ENCODE measurements around the gene PRPF8.
"Not testable (repeated sequence)": the region's sequence is repeated elsewhere in the genome, so short reads cannot be mapped to it uniquely, and the experiment has no call there.

Gene PRPF8

DNA sequence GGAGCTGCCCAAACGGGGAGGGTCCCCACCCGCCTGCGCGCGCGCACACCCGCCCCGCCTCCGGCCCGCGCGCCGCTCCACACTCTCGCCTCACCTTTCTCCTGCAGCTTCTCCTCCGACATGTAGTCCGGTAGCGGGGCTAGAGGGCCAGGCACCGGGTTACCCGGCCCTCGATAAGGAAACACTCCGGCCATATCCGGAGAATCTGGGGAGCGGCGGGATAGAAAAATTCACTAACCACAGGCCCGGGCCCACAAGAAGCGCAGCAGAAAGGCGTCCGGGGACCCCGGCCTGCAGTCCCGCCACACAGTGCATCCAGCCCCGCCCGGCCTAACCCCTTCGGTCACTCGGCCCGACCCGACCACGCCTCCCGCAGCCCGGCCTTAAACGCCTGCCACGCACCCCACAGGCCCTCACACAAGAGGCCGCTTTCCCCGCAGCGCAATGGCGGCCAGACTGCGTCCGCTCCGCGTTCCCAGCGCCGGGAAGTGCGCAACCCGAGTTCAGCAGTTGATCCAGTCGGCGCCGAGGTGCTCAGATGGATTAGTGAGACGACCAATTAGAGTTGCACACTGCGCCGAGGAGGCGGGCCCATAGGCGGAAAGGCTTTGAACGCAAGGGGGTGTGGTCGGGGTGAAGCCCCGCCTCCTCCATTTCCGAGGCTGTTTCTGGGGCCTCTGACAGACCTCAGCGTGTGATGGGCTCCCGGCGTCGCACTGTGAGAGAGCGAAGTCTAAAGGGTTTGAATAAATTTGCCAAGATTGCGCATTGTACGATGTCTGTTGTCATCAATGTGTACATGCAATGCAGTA is at the start of gene PRPF8:
PRPF8 (minus strand) TSS at position 490 of the 812 bp plus-strand sequence; CDS start at position 194, 296 bp downstream.
- peak; percentile 98 for DNase-seq

DNA sequence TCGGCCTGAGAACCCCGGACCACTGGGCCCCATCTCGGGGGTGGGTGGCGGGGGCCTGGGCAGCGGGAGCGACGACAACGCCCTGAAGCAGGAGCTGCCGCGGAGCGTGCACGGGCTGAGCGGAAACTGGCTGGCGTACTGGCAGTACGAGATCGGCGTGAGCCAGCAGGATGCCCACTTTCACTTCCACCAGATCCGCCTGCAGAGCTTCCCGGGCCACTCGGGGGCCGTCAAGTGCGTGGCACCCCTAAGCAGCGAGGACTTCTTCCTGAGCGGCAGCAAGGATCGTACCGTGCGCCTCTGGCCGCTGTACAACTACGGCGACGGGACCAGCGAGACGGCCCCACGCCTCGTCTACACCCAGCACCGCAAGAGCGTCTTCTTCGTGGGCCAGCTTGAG is 49.1 kb upstream of the PRPF8 start:
- DNase-seq = no peak

DNA sequence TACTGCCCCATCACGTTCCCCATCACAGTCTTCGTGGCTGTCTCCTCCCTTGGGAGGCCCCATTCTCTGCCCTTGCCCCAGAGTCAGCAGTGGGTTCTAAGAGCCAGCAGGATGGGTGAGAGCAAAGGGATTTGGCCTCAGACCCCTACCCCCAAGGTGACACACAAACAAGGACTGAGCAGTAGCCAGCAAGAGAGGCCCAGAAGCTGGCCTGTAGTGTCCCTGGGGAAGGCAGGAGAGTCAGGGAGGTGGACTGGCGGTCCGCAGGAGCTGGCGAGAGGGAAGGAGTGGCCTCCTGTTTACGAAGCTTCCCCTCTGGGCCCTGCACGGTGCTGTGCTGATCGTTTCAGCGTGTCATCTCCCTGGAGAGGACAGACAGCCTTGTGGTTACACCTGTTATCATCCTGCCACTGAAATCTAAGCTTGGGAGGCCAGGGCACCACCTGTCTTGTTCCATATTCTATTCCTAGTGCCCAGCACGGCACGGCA is 48.2 kb upstream of the PRPF8 start:
- DNase-seq = no peak

DNA sequence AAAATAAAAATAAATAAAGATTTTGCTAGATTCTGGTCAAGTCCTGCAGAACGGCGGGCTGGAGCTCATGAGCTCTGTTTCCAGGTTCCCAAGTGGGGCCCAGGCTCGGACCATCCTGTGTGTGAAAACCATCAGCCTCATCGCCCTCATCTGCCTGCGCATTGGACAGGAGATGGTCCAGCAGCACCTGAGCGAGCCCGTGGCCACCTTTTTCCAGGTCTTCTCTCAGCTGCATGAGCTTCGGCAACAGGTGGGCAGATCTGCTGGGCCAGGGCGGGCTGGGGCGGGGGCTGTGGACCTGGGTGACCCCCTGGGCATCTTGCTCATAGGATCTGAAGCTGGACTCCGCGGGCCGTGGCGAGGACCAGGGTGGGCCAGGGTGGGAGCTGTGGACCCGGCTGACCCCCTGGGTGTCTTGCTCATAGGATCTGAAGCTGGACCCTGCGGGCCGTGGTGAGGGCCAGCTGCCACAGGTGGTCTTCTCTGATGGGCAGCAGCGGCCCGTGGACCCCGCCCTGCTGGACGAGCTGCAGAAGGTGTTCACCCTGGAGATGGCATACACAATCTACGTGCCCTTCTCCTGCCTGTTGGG is 47.7 kb upstream of the PRPF8 start:
- DNase-seq = no peak

GRCh38 chr17:1731194-1731506 is 46.5 kb upstream of the PRPF8 start:
- DNase-seq = no peak

DNA sequence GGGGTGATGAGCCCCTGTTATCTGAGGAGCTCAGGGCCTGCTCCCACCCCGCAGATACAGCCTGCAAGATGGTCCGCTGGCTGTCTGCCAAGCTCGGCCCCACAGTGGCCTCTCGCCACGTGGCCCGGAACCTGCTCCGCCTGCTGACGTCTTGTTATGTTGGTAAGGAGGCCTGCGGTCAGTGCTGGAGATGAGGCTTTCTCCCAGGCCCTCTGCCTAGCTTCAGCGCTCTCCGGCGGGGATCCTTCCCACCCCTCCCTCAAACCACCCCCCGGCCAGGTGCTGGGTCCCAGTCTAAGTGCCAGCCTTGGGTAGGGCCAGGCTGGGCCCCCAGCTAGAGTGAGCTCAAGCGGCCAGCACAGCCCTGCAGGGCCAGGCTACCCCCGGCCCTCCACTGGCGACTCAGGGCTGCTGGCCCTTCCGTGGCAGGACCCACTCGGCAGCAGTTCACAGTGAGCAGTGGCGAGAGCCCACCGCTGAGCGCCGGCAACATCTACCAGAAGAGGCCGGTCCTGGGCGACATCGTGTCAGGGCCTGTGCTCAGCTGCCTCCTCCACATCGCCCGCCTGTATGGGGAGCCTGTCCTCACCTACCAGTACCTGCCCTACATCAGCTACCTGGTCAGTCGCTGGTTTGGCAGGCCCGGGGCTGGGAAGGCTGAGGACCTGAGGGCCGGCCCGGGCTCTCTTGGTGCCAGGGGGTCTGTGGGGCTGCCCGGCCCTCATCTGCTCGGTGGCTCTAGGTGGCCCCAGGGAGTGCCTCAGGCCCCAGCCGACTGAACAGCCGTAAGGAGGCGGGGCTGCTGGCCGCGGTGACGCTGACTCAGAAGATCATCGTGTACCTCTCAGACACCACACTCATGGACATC is 45.9 kb upstream of the PRPF8 start:
- no peak for DNase-seq

GRCh38 chr17:1729966-1730325 is 45.3 kb upstream of the PRPF8 start:
- no peak for DNase-seq

- no peak for DNase-seq
Observed at GRCh38 chr17:1727876-1728630, 43.4 kb upstream of the PRPF8 start.

- no peak for DNase-seq
Observed at GRCh38 chr17:1727258-1727789, 42.7 kb upstream of the PRPF8 start.

DNA sequence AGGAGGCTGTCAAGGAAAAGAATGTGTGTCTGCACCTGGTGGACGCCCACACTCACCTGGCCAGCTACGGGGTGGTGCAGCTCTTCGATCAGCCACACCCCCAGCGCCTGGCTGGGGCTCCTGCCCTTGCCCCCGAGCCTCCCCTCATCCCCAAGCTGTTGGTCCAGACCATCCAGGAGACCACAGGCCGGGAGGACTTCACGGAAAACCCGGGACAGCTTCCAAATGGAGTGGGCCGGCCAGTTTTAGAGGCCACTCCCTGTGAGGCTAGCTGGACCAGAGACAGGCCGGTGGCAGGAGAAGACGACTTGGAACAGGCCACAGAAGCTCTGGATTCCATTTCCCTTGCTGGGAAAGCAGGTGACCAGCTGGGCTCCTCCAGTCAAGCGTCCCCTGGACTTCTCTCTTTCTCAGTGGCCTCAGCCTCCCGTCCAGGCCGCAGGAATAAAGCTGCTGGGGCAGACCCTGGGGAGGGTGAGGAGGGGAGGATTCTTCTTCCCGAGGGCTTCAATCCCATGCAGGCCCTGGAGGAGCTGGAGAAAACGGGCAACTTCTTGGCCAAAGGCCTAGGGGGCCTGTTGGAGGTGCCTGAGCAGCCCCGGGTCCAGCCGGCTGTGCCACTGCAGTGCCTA is 42.1 kb upstream of the PRPF8 start:
- DNase-seq = no peak

GRCh38 chr17:1725642-1726511 is 41.2 kb upstream of the PRPF8 start:
- DNase-seq = no peak

DNA sequence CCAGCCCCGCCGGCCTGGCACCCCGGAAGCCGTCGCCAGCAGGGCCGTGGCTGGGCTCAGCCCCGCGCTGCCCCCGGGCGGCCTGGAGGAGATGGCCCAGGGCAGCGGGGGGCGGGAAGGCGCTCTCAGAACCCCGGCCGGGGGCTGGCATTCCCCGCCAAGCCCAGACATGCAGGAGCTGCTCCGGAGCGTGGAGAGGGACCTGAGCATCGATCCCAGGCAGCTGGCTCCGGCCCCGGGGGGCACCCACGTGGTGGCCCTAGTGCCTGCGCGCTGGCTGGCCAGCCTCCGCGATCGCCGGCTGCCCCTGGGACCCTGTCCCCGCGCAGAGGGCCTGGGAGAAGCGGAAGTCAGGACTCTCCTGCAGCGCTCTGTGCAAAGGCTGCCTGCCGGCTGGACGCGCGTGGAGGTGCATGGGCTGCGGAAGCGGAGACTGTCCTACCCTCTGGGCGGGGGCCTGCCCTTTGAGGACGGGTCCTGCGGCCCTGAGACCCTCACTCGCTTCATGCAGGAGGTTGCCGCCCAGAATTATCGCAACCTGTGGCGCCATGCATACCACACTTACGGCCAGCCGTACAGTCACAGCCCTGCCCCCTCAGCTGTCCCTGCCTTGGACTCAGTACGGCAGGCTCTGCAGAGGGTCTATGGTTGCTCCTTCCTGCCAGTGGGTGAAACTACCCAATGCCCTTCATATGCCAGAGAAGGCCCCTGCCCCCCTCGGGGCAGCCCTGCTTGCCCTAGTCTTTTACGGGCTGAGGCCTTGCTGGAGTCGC is 40.4 kb upstream of the PRPF8 start:
- no peak for DNase-seq

DNA sequence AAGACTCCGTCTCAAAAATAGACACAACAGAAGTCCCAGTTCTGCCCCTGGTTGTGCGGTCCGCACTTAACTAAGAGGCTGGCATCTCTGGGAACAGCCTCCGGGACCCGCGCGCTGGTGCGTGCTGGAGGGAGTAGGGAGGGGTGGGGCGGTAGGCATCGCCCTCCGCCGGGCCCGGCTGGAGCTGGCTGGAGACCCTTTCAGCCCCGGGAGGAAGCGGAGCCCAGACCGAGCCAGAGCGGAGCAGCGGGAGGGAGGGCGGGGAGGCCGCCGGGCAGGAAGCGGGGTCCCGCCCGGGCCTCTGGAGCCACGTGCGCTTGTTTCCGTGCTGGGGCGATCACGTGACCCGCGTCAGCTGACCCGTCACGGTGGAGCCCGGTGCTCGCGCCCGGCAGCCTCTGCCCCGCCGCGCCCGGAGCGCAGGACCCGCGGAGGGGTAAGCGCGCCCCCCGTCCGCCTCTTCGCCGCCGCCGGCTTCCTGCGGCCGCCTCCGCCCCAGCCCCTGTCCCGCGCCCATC is 39.7 kb upstream of the PRPF8 start, which contains the start of gene WDR81:
WDR81 (plus strand) TSS at position 354 of the 518 bp plus-strand sequence. CDS start 256 bp downstream, outside the sequence.
- peak; percentile 82 for DNase-seq

DNA sequence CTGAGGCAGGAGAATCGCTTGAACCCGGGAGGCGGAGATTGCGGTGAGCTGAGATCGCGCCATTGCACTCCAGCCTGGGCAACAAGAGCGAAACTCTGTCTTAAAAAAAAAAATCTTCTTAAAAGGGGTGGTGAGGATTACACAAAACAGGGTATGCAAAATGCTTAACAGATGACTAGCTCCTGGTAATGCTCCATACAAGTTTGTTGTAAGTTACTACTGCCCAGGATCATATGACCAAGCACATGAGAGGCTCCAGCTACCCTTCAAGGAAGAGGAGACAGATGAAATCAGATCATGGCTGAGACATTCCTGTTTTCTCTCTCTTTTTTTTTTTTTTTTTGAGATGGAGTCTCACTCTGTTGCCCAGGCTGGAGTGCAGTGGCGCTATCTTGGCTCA is 37.4 kb upstream of the PRPF8 start:
- DNase-seq = not testable (repeated sequence)

- DNase-seq = peak; percentile 68
Observed at GRCh38 chr17:1720856-1721386, 36.3 kb upstream of the PRPF8 start.

- DNase-seq = no peak
Observed at GRCh38 chr17:1718362-1719165, 33.9 kb upstream of the PRPF8 start.

- peak; percentile 68 for DNase-seq
Observed at GRCh38 chr17:1716912-1717695, 32.4 kb upstream of the PRPF8 start.

Measured in activated CD4-positive, alpha-beta T cell treated with anti-CD3 and anti-CD28 coated beads, Interleukin-2, amount 50 U/mL, for 1 hour (primary cell).